Spleen (tissue), 7 donors: Measurements from ENCODE around the gene LENG8.
A peak's percentile ranks its signal among the peaks of the same experiment; 100 is the strongest.

ENCODE experiments used
- POLR2A ChIP-seq, 3 donors: fragments of 450-650 bp; IDR thresholded peaks; one replicate each; pipeline ENCODE4 v1.5.1; 2017; ENCODE audit warnings: antibody characterized with exemption in 3 of 3, mild to moderate bottlenecking in 1 of 3
- POLR2AphosphoS5 ChIP-seq, 3 donors: sonication (generic); formaldehyde crosslinking; IDR thresholded peaks; one replicate each; pipeline ENCODE4 v1.5.1; 2017; ENCODE audit warnings: antibody characterized with exemption in 3 of 3
- TF ChIP-seq, protein P1 (sequence below), 11 experiments: fragments of 200-600 bp in 7 of 11; fragments of 450-650 bp in 4 of 11; sonication (generic) in 4 of 11; IDR thresholded peaks in 8 of 11; conservative IDR thresholded peaks in 3 of 11; 1 replicate in 7 of 11; 2 replicates in 4 of 11; pipeline versions ENCODE4 v1.4.0 to v1.8.0; 2016 to 2021; ENCODE audit warnings: antibody characterized with exemption in 11 of 11, inconsistent platforms in 4 of 11, mild to moderate bottlenecking in 1 of 11
- donor health status: DM: no; HTN: no; CAD: no; lungs with moderate emphysema.
- donor health status: DM: no; HTN: no; CAD: no.
- donor health status: DM: no; HTN: no; CAD: no.

DNA sequence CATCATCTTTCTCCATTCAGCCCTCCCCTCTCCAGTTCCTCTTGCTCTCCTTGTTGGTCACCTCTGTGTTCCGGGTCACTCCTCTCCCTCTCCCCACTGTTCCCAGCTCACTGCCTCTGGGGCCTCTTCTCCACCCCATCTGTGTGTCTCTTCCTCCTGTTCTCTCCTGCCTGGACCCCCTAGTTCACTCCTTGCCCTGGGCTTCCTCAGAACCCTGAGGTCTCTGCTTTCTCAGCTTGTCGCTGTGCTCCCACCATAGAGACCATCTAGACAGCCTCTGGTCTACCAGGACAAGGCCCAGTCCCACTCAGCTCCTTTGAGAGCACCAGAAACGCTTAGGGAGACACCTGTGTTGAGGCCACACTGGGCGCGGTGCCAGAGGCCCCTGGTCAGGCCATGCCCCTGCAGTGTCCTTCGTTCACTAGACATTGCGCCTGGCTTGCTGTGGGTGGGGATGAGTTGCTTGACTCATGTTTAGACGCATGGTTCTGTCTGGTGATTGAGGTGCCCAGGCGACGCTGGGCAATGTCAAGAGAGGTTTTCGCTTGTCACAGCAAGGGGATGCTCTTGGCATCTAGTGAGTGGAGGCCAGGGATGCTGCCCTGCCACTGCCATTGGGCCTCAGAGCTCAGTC is 9.8 kb downstream of the LENG8 start:
- TF ChIP-seq, protein P1, sequence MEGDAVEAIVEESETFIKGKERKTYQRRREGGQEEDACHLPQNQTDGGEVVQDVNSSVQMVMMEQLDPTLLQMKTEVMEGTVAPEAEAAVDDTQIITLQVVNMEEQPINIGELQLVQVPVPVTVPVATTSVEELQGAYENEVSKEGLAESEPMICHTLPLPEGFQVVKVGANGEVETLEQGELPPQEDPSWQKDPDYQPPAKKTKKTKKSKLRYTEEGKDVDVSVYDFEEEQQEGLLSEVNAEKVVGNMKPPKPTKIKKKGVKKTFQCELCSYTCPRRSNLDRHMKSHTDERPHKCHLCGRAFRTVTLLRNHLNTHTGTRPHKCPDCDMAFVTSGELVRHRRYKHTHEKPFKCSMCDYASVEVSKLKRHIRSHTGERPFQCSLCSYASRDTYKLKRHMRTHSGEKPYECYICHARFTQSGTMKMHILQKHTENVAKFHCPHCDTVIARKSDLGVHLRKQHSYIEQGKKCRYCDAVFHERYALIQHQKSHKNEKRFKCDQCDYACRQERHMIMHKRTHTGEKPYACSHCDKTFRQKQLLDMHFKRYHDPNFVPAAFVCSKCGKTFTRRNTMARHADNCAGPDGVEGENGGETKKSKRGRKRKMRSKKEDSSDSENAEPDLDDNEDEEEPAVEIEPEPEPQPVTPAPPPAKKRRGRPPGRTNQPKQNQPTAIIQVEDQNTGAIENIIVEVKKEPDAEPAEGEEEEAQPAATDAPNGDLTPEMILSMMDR (IDR thresholded peaks at IDR 0.05 in 8 of 11, conservative IDR thresholded peaks at IDR 0.05 in 3 of 11): no peak
- TF ChIP-seq POLR2AphosphoS5 (IDR thresholded peaks at IDR 0.05): peak in 1 of 3 donors; percentile 10
- TF ChIP-seq POLR2A (IDR thresholded peaks at IDR 0.05): no peak
